HG03135 (cell line): ENCODE data around the gene TRIM2.
"Not testable (repeated sequence)": the region's sequence is repeated elsewhere in the genome, so short reads cannot be mapped to it uniquely, and the experiment has no call there.

Source experiments
- ATAC-seq: cut with Tn5 transposase; IDR thresholded peaks from one replicate; pipeline ENCODE4 v1.9.1; 2021; ENCODE audit warnings: mild to moderate bottlenecking, moderate library complexity; ENCODE audit not compliant: unreplicated experiment

The TRIM2 gene

DNA sequence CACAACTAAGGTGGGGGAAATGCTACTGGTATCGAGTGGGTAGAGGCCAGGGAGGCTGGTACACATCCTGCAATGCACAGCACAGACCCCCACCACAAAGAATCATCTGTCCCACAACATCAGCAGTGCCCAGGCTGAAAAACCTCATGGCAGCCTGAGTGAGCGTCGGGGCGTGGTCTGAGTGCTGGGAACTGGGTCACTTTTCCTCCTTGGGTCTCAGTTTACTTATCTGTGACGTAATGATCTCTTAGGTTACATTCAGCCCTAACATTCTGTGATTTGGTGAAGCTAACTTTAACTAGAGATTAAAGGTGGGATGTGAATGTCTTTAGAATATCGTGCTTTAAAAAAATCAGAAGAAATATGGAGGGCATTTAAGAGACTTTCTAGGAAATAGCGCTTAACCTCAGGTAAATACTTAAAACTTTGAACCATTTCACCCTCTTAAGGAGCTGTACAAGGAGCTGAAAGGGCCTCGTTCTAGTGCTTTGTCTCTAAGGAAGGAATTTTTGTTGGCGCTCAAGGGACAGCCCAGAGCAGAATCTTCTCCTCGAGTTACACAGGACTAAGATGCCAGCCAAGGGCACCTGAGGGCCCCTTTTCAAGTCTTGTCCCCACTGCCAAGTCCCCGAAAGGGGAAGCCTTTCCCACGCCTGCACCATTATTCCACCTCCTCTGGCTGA lies 18.1 kb upstream of the TRIM2 start:
- ATAC-seq, result no peak

DNA sequence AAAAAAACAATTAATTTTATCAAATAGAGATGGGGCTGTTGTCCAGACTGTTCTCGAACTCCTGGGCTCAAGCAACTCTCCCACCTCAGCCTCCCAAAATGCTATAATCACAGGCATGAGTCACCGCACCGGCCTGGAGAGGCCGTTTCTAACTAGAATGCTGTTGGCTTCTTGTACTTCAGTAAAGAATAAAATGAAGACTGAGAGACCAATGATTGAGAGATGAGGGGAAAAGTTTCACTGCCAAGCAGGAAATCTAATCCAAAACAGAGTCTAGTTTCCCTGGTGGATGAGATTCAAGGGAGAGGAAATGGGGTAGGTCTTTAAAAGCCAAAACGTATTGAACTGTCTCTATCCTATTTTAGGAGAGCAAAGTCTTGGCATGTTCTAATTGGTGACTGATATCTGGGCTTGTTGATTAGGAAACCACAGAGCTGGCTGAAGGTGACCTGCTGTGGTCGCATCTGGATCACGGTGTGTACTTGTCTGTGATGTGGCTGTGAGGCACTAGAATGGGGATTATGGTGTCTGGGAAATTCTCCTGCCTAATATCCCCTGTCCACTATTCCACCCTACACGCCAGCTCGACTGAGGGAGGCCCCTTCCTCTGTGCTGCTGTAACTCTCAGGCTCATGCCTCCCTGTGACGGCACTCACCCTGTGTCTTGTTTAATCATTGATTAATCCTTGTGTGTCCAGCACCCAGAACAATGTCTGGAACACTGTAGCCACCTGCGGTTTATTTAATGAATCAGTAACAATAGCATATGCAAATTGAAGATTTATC lies 15.0 kb upstream of the TRIM2 start:
- ATAC-seq, result no peak

DNA sequence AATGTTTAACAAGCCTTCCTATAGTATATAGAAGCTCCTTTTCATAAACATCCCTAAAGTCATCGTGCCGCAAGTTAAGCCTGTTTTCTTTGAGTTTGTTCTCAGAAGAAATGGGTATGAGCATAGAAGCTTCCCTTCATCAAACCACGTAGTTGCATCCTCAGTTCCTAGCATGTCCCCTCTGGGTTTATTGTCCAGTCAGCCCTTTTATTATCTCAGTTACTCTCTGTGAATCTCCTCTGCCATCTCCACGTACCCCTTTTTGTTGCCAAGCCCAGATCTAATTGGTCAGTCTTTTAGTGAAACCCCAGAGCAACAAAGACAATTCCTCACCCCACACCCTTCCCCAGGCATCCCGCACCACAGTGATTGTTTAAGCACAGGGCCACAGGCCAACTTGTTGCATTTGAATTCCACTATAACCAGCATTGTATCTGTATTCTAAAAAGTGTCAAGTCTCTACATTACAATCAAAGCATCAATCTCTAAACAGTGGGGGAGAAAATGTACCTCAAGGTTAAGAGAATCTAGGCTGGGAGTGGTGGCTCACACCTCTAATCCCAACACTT lies 12.4 kb upstream of the TRIM2 start:
- no peak for ATAC-seq

DNA sequence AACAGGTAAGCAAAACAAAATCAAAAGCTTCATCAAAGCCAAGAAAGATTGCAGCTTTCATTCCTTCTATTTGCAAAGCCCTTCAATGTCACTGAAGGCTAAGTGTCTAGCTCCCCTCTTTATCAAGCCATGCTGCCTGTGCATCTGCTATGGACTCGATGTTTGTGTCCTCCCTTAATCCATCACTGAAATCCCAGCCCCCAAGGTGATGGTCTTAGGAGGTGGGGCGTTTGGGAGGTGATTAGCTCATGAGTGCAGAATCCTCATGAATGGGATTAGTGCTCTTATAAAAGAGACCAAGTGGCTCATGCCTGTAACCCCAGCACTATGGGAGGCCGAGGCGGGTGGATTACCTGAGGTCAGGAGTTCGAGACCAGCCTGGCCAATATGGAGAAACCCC lies 6.9 kb upstream of the TRIM2 start:
- ATAC-seq, result no peak

DNA sequence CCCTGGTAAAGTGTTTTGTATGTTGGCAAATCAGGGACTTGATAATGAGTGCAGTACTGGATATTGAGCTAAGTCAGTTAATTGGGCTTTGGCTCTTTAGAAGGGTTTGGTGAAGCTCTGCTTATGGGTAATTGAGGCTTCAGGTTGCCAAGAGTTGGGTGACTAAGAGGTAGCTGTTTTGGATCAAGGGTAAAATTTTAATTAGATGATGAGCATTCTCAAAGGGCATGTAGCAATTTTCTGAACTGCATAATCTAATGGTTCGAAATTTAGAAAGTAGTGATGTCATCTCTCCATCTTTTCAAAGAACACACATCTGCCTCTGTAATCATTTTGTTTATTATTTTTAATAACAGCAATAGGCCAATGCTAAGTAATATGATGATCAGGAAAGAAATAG lies 5.5 kb upstream of the TRIM2 start:
- no peak for ATAC-seq

DNA sequence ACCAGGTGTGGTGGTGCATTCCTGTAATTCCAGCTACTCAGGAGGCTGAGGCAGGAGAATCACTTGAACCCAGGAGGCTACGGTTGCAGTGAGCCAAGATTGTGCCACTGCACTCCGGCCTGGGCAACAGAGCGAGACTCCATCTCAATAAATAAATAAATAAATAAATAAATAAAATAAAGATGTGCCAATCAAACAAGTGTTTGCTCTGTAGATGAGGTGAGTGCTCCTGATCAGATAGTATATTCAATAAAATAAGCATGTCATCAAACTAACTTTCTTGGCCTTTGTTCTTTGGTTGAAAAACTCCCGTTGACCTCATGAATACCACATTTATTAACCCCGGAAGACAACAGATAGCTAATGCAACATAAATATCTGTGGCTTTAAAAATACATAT lies 497 bp upstream of the TRIM2 start:
- not testable (repeated sequence) for ATAC-seq

DNA sequence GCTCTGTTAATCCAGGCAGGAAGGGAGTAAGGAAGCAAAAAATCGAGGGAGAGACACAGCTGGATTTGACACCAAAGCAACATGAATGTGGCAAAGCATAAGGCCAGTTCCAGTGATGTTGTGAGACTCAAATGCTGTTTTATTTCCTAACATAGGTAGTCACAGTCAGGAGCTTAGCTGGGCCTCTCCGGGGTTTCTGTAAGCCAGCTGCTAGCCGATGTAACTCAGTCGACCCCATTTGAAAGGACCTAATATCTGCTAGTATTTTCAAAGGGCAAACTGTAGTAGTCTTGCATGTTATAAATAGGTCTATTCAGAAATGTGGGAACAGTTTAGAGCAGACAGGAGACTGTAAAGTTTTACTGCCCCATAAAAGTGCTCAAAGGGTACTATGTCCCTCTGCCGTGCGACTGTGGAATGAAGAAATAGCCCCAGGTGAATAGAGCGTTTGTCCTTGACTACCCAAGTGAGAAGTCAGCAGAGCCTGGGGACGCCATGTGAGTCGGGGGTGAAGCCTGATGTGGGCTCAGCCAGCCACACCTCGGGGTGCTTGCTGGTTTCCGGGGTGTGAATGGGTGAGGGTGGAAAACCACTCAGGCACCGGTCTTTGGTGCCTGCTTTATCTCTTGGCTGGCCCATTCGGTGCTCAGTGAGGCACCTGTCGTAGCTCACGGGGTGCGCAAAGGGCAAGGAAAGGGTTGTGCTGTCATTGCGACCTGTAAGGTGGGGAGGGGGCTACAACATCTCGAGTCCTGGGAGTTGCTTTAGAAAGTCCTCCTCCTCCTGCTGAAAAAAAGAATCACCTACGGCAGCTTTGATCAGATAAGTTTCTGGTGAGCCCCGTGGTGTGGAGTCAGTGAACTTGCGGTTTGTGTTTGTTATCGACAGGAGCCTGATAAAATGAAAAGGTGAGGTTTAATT lies 745 bp downstream of the TRIM2 start:
- ATAC-seq, result no peak

DNA sequence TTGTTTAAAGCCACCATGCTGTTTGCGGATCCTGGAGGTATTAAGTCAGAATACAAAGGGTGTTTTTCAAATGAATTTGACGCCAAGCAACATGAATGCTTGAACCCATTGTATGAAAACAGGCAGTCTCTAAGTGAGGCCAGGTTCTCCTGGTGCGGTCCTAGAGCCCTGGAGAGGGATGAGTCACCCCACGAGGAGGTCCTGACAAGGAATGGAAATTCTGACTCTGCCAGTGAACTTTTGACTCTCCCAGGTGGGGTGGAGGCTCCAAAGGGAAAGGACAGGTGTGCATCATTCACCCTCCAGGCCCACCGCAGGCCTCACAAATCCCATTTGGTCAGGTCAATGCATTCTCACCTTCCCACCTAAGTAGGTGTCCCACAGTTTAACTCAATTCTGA lies 1.5 kb downstream of the TRIM2 start:
- no peak for ATAC-seq

DNA sequence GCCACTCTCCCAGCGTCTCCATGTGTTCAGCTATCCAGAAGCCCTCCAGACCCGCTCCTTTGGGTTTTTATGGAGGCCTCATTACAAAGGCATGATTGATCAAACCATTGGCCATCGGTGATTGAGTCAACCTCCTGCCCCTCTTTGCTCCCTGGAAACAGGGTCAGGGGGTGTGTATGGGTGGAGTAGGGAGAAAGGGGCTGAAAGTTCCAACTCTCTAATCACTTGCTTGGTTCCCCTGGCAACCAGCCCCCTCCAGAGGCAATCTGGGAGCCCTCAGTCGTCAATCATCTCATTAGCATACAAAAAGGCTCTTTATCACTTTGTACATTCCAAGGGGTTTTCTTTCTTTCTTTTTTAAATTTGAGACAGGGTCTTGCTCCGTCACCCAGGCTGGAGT lies 2.3 kb downstream of the TRIM2 start:
- ATAC-seq, result no peak

DNA sequence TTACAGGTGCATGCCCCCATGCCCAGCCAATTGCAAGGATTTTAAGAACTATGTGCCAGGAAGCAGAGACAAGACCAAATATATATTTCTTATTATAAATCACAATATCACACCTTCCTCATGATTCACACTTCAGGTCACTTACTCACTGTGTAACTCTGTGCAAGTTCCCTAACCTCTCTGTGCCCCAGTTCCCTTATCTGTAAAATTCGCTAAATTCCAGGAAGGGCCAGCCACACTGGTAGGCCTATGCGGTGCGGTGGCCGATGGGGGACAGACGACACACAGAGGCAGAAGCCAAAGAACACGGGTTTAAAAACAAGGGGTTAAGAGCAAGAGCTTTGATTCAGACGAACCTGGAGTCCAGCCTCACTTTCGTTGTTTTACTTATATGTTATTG lies 2.8 kb downstream of the TRIM2 start:
- no peak for ATAC-seq

DNA sequence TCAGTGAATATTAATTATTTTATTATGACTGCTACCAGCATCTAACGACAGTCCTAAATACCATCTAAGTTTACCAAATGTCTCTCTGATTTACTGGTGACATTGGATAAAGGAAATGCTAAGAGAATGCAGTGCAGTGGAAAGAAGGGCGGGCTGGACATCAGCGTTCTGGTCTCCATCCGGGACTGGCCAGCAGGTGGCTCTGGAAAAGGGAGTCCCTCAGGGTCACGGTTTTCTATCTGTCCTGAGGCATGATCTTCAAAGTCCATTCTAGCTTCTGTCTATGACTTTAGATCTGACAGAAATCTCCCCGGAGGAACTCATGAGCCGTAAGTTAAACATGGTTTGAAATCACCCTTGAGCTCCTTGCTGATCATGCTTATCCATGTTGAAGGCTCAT lies 3.3 kb downstream of the TRIM2 start:
- ATAC-seq, result no peak

DNA sequence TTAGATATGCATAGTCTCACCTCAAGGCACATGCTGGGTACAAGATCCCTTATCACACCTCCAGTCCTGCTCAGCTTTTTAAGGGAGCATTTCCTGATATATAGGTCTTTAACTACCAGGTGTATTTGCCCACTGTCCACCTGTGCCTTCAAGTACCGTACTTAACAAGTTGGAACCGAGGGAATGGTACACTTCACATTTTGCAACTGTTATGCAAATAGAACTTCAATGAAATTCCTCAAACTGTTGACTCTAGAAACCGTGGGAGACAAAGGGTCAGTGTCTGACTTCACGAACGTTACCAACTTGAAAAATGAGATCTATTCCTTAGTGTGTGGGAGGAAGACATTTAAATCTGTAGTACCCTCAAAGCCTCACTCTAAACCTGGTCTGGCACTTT lies 5.2 kb downstream of the TRIM2 start:
- ATAC-seq, result no peak

DNA sequence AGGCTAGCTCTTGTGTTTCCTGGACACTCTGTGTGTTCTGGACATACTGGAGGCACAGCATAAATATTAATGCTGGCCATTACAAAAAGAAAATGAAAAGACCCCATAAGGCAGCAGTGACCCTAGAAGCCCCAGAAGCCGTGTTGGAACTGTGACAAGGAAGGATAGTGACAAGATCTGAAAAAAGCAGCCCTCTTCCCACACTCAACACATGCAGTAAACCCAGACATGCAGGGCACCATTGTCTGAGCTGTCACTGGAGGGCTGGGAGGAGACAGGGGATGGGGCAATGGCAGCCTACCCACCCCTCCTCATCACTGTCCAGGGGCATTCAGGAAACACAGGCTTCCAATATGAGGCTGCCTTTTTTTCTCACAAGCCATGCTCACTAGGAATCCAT lies 6.5 kb downstream of the TRIM2 start:
- ATAC-seq, result no peak

DNA sequence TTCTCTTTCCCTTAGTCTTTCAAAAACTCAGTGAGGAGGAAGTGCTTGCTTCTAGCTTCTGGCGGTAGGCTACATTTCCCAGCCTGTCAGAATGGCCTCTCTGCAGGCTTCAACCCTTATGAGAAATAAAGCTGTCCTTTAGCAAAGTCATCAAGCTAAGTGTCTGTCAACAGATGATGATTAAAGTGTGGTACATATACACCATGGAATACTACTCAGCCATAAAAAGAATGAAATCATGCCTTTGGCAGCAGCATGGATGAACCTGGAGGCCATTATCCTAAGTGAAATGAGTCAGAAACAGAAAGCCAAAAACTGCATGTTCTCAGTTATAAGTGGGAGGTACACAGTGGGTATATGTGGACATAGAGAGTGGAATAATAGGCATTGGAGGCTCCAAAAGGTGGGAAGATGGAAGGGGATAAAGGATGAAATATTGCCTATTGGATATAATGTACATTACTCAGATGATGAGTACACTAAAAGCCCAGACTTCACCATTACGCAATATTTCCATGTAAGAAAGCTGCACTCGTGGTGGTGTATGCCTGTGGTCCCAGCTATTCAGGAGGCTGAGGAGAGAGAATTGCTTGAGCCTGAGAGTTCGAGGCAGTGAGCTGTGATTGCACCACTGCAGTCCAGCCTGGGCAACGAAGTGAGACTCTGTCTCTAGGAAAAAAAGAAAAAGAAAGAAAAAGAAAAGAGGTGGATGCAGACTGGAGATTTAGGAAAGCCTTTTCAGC lies 7.9 kb downstream of the TRIM2 start:
- ATAC-seq, result no peak

DNA sequence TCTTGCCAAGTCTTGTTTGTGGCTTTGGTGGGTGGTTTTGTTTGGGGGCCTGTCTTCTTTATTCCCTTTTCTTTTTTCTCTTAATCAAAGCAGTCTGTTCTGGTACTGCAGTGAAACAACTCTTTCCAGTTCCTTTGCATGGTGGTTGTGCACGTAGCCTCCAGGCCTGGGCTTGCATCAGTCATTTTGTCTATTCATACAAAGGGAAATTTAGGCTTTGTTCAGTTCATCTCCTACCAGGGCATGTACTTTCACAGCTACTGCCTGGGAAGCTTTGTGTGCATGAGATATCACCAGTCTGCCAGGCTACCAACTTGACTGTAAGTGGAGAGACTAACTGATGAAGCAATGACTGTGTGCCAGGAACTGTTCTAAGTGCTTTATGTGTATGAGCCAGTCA lies 8.5 kb downstream of the TRIM2 start:
- no peak for ATAC-seq

DNA sequence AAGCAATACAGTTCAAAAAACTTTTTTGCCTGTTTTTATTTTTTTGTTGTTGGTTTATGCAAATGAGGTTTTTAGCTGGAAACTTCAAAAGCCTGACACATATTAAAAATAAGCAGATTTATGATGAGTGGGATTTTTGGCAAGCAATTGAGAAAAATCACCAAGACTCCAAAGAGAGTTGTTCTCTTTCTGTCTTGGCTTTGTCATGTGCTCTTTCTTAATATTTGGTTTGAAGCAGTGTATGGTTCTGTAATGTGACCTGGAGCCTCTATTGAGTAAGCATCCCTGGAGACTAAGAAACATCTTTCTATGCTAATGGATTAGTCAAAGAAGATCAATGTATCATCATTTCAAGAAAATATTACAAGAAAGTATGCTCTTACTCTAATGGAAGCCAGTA lies 11.7 kb downstream of the TRIM2 start:
- ATAC-seq, result no peak

DNA sequence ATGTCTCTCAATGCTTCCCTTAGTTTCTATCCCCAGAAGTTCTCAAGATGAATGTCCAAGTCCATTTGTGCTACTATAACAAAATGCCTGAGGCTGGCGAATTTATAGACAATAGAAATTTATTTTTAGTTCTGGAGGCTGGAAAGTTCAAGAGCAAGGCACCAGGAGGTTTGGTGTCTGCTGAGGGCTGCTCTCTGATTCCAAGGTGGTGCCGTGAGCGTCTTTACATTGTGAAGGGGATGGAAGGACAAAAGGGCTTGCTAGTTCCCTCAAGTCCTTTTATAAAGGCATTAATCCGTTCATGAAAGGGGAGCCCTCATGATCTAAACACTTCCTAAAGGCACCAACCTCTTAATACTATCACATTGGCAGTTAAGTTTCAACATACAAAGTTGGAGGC lies 12.3 kb downstream of the TRIM2 start:
- no peak for ATAC-seq

DNA sequence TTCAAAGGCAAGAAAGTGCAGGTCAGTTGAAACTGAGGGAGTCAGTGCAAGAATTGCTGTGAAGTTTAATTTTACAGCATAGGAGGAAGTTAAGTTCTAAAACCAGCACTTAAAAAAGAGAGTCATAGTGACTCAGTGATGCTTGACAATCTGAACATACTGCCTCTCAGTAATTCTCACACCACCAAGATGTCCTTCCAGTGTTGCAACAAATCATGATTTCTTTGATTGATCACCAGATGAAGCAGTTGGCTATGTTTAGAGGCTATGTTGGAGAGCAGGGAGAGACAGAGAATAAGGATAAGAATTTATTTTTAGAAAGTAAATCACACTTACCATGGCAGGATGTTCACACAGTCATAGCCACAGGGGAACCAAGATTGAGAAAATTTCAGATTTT lies 13.2 kb downstream of the TRIM2 start:
- ATAC-seq, result no peak

DNA sequence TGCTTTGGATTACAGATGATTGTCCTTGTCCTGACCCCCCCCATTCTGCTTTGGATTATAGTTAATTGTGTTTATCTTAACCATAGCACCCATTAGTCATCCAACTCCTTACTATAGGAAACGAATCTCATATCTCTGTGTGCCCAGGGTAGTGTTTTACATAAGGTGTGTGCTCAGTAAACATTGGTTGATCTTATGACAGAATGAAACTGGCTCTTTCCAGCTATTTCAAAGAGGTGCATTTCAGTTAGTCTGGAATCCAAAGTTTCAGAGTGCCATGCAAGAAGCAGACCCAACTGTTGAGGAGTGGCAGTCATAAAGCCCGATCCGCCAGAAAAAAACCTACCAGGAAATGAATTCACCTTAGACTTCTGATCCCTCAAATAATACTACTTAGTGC lies 14.7 kb downstream of the TRIM2 start:
- no peak for ATAC-seq

DNA sequence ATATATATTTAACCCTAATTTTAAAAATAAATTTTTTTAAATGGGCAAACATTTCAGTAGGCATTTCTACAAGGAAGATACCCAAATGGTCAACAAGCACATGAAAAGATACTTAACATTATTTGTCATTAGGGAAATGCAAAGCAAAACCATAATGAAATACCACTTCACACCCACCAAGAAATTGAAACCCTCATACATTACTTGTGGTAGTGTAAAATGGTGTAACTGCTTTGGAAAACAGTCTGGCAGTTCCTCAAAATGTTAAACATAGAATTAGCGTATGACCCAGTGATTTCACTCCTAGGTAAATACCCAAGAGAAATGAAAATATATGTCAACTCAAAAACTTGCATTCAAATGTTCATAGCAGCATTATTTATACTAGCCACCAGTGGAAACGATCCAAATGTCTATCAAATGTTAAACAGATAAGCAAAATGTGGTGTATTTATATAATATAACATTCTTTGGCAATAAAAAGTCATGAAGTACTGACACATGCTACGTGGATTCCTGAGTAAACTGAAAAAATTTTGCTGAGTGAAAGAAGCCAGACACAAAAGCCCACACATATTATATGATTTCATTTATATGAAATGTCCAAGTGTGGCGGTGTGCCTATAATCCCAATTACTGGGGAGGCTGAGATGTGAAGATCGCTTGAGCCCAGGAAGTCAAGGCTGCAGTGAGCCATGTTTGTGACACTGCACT lies 16.6 kb downstream of the TRIM2 start:
- no peak for ATAC-seq
